ENCODE results near the gene CCDC73. TPM values are rescaled to one million over a fixed set of nuclear protein-coding genes. Genes with fewer than 3 reads are reported as not detected.

Gene CCDC73
- total RNA-seq, 2 donors from 2014 or later, result not detected

DNA sequence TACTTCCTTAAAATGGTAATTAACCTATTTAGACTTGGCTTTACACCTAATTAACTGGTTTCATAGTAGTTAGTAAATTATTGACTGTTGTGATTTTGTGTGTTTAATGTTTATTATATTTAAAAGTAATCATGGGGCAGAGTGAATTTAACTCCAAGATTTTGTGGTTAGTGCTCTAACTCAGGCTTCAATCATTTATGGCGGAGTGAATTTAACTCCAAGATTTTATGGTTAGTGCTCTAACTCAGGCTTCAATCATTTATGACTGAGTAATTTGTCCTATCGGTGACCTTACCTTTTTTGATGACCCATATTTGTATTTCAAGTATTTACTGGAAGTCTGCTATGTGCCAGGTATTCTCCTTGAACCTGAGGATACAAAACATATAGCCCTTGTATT is 42.5 kb upstream of the CCDC73 start:
- no peak overlapping the region for H3K27ac ChIP-seq
- no peaks in the 10 kb centered on the region for H3K36me3 ChIP-seq
- no peaks in the 10 kb centered on the region for H3K4me1 ChIP-seq
- intact Hi-C loops (cut with DNase I), result no loop called here
- DNase-seq, result no peak
- no peaks in the 10 kb centered on the region for H3K27me3 ChIP-seq
- no peak overlapping the region for H3K4me3 ChIP-seq
- no peak overlapping the region for H3K9ac ChIP-seq (ENCODE audit: low read depth in 2 of 2, low read length in 2 of 2)
- TF ChIP-seq CTCF (IDR thresholded peaks at IDR 0.05), result no peak
- no peaks in the 10 kb centered on the region for H3K9me3 ChIP-seq

- Histone ChIP-seq H3K27me3 (no peaks in the 10 kb centered on the region), H3K36me3 (no peaks in the 10 kb centered on the region), H3K9ac (ENCODE audit: low read depth in 2 of 2, low read length in 2 of 2) (no peak overlapping the region), H3K4me1 (no peaks in the 10 kb centered on the region), H3K9me3 (no peaks in the 10 kb centered on the region), H3K4me3 (no peak overlapping the region), H3K27ac (no peak overlapping the region)
- DNase-seq, result no peak
- TF ChIP-seq CTCF (IDR thresholded peaks at IDR 0.05), result no peak
- intact Hi-C loops (cut with DNase I), result no loop called here
Measured at GRCh38 chr11:32833921-32834320, 39.5 kb upstream of the CCDC73 start.

DNA sequence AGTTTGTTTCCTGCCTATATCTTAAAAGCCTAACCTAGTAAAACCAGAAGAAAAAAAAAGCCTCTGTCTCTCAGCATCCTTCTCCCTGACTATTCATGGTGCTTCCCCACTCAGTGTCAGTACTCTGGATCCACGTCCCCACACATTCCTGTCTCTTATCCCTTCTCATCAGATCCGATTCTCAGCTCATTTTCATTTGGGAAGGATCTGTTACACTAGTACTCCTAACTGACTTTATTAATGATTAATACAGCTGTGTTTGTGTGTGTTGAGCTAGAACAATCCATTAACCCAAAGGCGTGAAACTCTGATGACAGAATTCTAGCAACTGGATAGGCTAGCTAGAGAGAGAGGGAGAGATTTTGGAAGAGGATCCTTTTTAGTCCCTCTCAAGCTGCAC is 36.8 kb upstream of the CCDC73 start:
- TF ChIP-seq CTCF (IDR thresholded peaks at IDR 0.05), result no peak
- DNase-seq, result no peak
- no peak overlapping the region for H3K9ac ChIP-seq (ENCODE audit: low read depth in 2 of 2, low read length in 2 of 2)
- H3K9me3 ChIP-seq, result no peaks in the 10 kb centered on the region
- H3K27me3 ChIP-seq, result no peaks in the 10 kb centered on the region
- H3K36me3 ChIP-seq, result no peaks in the 10 kb centered on the region
- H3K4me3 ChIP-seq, result no peak overlapping the region
- H3K4me1 ChIP-seq, result no peaks in the 10 kb centered on the region
- intact Hi-C loops (cut with DNase I), result no loop called here
- no peak overlapping the region for H3K27ac ChIP-seq

GRCh38 chr11:32830796-32831195 is 36.3 kb upstream of the CCDC73 start:
- Histone ChIP-seq H3K9me3 (no peaks in the 10 kb centered on the region), H3K4me1 (no peaks in the 10 kb centered on the region), H3K27ac (no peak overlapping the region), H3K4me3 (peak overlapping the region; percentile 68), H3K9ac (ENCODE audit: low read depth in 2 of 2, low read length in 2 of 2) (no peak overlapping the region), H3K27me3 (no peaks in the 10 kb centered on the region), H3K36me3 (no peaks in the 10 kb centered on the region)
- intact Hi-C loops (cut with DNase I), result no loop called here
- no peak for TF ChIP-seq CTCF (IDR thresholded peaks at IDR 0.05)
- no peak for DNase-seq

- Histone ChIP-seq H3K9me3 (no peaks in the 10 kb centered on the region), H3K36me3 (no peaks in the 10 kb centered on the region), H3K4me3 (peak overlapping the region; percentile 68), H3K4me1 (no peaks in the 10 kb centered on the region), H3K27ac (peak overlapping the region; percentile 83), H3K9ac (ENCODE audit: low read depth in 2 of 2, low read length in 2 of 2) (peak overlapping the region; percentile 41 to 73), H3K27me3 (no peaks in the 10 kb centered on the region)
- intact Hi-C loops (cut with DNase I), result no loop called here
- no peak for TF ChIP-seq CTCF (IDR thresholded peaks at IDR 0.05)
- peak; percentile 87 for DNase-seq
Measured at GRCh38 chr11:32830413-32830738, 35.9 kb upstream of the CCDC73 start.

All from colonic mucosa (tissue), 4 donors.